ENCODE results near the gene CTNNA1. TPM values are rescaled to one million over a fixed set of nuclear protein-coding genes. Genes with fewer than 3 reads are reported as not detected.

Gene CTNNA1
- total RNA-seq, 1 donor from 2014 or later: 304 TPM

GRCh38 chr5:138925090-138925635 lies 171.9 kb downstream of the CTNNA1 start:
- peaks cover 8% of the 10 kb centered on the region for H3K4me1 ChIP-seq

GRCh38 chr5:138926257-138926656 lies 173.0 kb downstream of the CTNNA1 start:
- H3K9me3 ChIP-seq: no peaks in the 10 kb centered on the region
- H3K4me3 ChIP-seq: no peak overlapping the region
- no peak for DNase-seq (ENCODE audit: extremely low spot score in 2 of 2)
- H3K4me1 ChIP-seq: peaks cover 8% of the 10 kb centered on the region
- TF ChIP-seq POLR2A (IDR thresholded peaks at IDR 0.05) (no peak), CTCF (IDR thresholded peaks at IDR 0.05) (no peak)
- H3K27me3 ChIP-seq: no peaks in the 10 kb centered on the region
- no peak overlapping the region for H3K27ac ChIP-seq
- H3K36me3 ChIP-seq: peaks cover 0 to 58% of the 10 kb centered on the region in 2 donors
- intact Hi-C loops (cut with DNase I): no loop called here

More at GRCh38 chr5:138925090-138925635, 171.9 kb downstream of the CTNNA1 start:
- Histone ChIP-seq H3K9me3 (no peaks in the 10 kb centered on the region), H3K27ac (no peak overlapping the region), H3K4me3 (no peak overlapping the region), H3K36me3 (peaks cover 0 to 47% of the 10 kb centered on the region in 2 donors), H3K27me3 (no peaks in the 10 kb centered on the region)
- TF ChIP-seq POLR2A (IDR thresholded peaks at IDR 0.05) (no peak), CTCF (IDR thresholded peaks at IDR 0.05) (no peak), POLR2AphosphoS5 (IDR thresholded peaks at IDR 0.05; ENCODE audit: insufficient read depth in 1 of 2, low read depth in 1 of 2) (no peak)
- intact Hi-C loops (cut with DNase I): no loop called here
- DNase-seq (ENCODE audit: extremely low spot score in 2 of 2): no peak

- peaks cover 0 to 64% of the 10 kb centered on the region in 2 donors for H3K36me3 ChIP-seq
- DNase-seq (ENCODE audit: extremely low spot score in 2 of 2): no peak
- intact Hi-C loops (cut with DNase I): no loop called here
- no peaks in the 10 kb centered on the region for H3K27me3 ChIP-seq
- H3K27ac ChIP-seq: no peak overlapping the region
- no peaks in the 10 kb centered on the region for H3K9me3 ChIP-seq
- no peak overlapping the region for H3K4me3 ChIP-seq
- peaks cover 8% of the 10 kb centered on the region for H3K4me1 ChIP-seq
- TF ChIP-seq POLR2AphosphoS5 (IDR thresholded peaks at IDR 0.05; ENCODE audit: insufficient read depth in 1 of 2, low read depth in 1 of 2): no peak
Measured at GRCh38 chr5:138926688-138927448, 173.6 kb downstream of the CTNNA1 start.

GRCh38 chr5:138927544-138927943 lies 174.3 kb downstream of the CTNNA1 start:
- Histone ChIP-seq H3K36me3 (peaks cover 0 to 71% of the 10 kb centered on the region in 2 donors), H3K4me3 (no peak overlapping the region), H3K27ac (no peak overlapping the region), H3K4me1 (peaks cover 8% of the 10 kb centered on the region), H3K9me3 (no peaks in the 10 kb centered on the region), H3K27me3 (no peaks in the 10 kb centered on the region)
- no peak for DNase-seq (ENCODE audit: extremely low spot score in 2 of 2)
- intact Hi-C loops (cut with DNase I): no loop called here
- TF ChIP-seq POLR2A (IDR thresholded peaks at IDR 0.05): no peak
- TF ChIP-seq POLR2AphosphoS5 (IDR thresholded peaks at IDR 0.05; ENCODE audit: insufficient read depth in 1 of 2, low read depth in 1 of 2): no peak
- no peak for TF ChIP-seq CTCF (IDR thresholded peaks at IDR 0.05)

- Histone ChIP-seq H3K9me3 (no peaks in the 10 kb centered on the region), H3K27me3 (no peaks in the 10 kb centered on the region), H3K36me3 (peaks cover 0 to 75% of the 10 kb centered on the region in 2 donors), H3K4me3 (no peak overlapping the region), H3K4me1 (peaks cover 5% of the 10 kb centered on the region), H3K27ac (no peak overlapping the region)
- no peak for DNase-seq (ENCODE audit: extremely low spot score in 2 of 2)
- no peak for TF ChIP-seq POLR2A (IDR thresholded peaks at IDR 0.05)
- TF ChIP-seq POLR2AphosphoS5 (IDR thresholded peaks at IDR 0.05; ENCODE audit: insufficient read depth in 1 of 2, low read depth in 1 of 2): no peak
- TF ChIP-seq CTCF (IDR thresholded peaks at IDR 0.05): no peak
- intact Hi-C loops (cut with DNase I): no loop called here
Measured at GRCh38 chr5:138927979-138928378, 174.8 kb downstream of the CTNNA1 start.
